K562 (cell line): ENCODE results near the gene CREG1. TPM values are rescaled to one million over a fixed set of nuclear protein-coding genes. Genes with fewer than 3 reads are reported as not detected.
"Not testable (repeated sequence)": the region's sequence is repeated elsewhere in the genome, so short reads cannot be mapped to it uniquely, and the experiment has no call there.

Experiments used
- ATAC-seq: fragments of 200-7000 bp; cut with Tn5 transposase; 3 replicates; pipeline ENCODE4 v1.9.1; 2020; ENCODE audit warnings: moderate library complexity
- BruUV-seq: library from RNA; stranded (reverse); fragments of 400-500 nt; replicated peaks from 2 replicates; lab custom pipeline; 2021; lab: Mats Ljungman, UMichigan
- CTCF ChIA-PET: fragments of 300-600 bp; formaldehyde crosslinking; extraction: SDS; loops from one replicate; lab custom pipeline; 2021; ENCODE audit warnings: low intra/inter-chr PET ratio; lab: Yijun Ruan, JAX
- POLR2A ChIA-PET: fragments of 300-600, 350-650 bp; sonication (Branson Sonifier 250); formaldehyde crosslinking; extraction: SDS; loops from one replicate; lab custom pipeline; 2021; ENCODE audit warnings: antibody characterized with exemption, inconsistent platforms; lab: Yijun Ruan, JAX
- DNase-seq, 4 experiments: peaks; one replicate each; pipeline versions ENCODE4 v3.0.0 to v3.0.0-alpha.2; 2011 to 2018; ENCODE audit warnings: low spot score in 3 of 4, mixed read lengths in 3 of 4; ENCODE audit errors: extremely low read depth in 1 of 4
- FAIRE-seq: peaks from 2 replicates; lab custom pipeline; 2011; peaks lifted over from hg19 to GRCh38; lab: Jason Lieb, UNC
- H2AFZ ChIP-seq: 2 replicates; pipeline ENCODE4 v1.6.0; 2011; ENCODE audit warnings: low read depth, low read length, control low read depth, inconsistent platforms
- H3K27ac ChIP-seq: fragments of 200-600 bp; 3 replicates; pipeline ENCODE4 v1.8.0; 2011; ENCODE audit warnings: low read depth, mild to moderate bottlenecking, control low read depth, inconsistent platforms, low read length, moderate library complexity, mixed read lengths; ENCODE audit errors: extremely low read depth
- H3K27me3 ChIP-seq, 2 experiments: fragments of 300-600 bp in 1 of 2; 2 replicates in 1 of 2; 3 replicates in 1 of 2; pipeline versions ENCODE4 v1.6.0 to v1.8.0; 2011; ENCODE audit warnings: inconsistent platforms in 2 of 2, low read length in 2 of 2, mild to moderate bottlenecking in 1 of 2, mixed read lengths in 1 of 2, moderate library complexity in 1 of 2; ENCODE audit not compliant: control insufficient read depth in 2 of 2, insufficient read depth in 2 of 2
- H3K36me3 ChIP-seq: fragments of 300-600 bp; 3 replicates; pipeline ENCODE4 v1.8.0; 2011; ENCODE audit warnings: mild to moderate bottlenecking, low read length, inconsistent platforms; ENCODE audit not compliant: control insufficient read depth, insufficient read depth
- H3K4me1 ChIP-seq, 2 experiments: fragments of 200-600 bp in 1 of 2; replicated peaks in 1 of 2; 2 replicates in 1 of 2; 3 replicates in 1 of 2; pipeline versions ENCODE4 v1.5.1 to v1.8.0; 2011; ENCODE audit warnings: inconsistent platforms in 2 of 2, low read length in 2 of 2, mild to moderate bottlenecking in 1 of 2, mixed read lengths in 1 of 2, moderate library complexity in 1 of 2; ENCODE audit not compliant: control insufficient read depth in 2 of 2, insufficient read depth in 2 of 2
- H3K4me2 ChIP-seq: 2 replicates; pipeline ENCODE4 v1.6.1; 2011; ENCODE audit warnings: low read length, control low read depth, inconsistent platforms, mixed read lengths; ENCODE audit not compliant: insufficient read depth
- H3K4me3 ChIP-seq: fragments of 200-600 bp; sonication (generic), shearing (Covaris generic); 2 replicates; pipeline ENCODE4 v1.5.1; 2016; ENCODE audit warnings: control low read depth, inconsistent platforms
- H3K79me2 ChIP-seq: fragments of 200-600 bp; 3 replicates; pipeline ENCODE4 v1.8.0; 2011; ENCODE audit warnings: low read length, inconsistent platforms; ENCODE audit not compliant: control insufficient read depth, insufficient read depth
- H3K9ac ChIP-seq, 2 experiments: 2 replicates each; pipeline versions ENCODE4 v1.6.0 to v1.6.1; 2011; ENCODE audit warnings: low read depth in 2 of 2, low read length in 2 of 2, control low read depth in 1 of 2, inconsistent platforms in 1 of 2, mild to moderate bottlenecking in 1 of 2, mixed read lengths in 1 of 2; ENCODE audit not compliant: insufficient read depth in 1 of 2
- H3K9me1 ChIP-seq: one replicate; pipeline ENCODE4 v1.6.0; 2011; ENCODE audit warnings: inconsistent platforms, mild to moderate bottlenecking, low read length, moderate library complexity; ENCODE audit not compliant: control insufficient read depth, insufficient read depth
- H3K9me3 ChIP-seq: replicated peaks from 2 replicates; pipeline ENCODE4 v1.5.1; 2011; ENCODE audit warnings: low read depth, low read length, inconsistent platforms; ENCODE audit not compliant: control insufficient read depth, insufficient read depth
- H4K20me1 ChIP-seq: replicated peaks from 2 replicates; pipeline ENCODE4 v1.6.1; 2011; ENCODE audit warnings: low read length, inconsistent platforms, mixed read lengths; ENCODE audit not compliant: control insufficient read depth, insufficient read depth
- BCOR ChIP-seq: fragments of 450-650 bp; IDR thresholded peaks from 2 replicates; pipeline ENCODE4 v1.6.1; 2016
- KDM1A ChIP-seq, 2 experiments: fragments of 450-650 bp; IDR thresholded peaks; 2 replicates each; pipeline ENCODE4 v1.6.1; 2016; ENCODE audit warnings: mild to moderate bottlenecking in 2 of 2
- RBM25 ChIP-seq: fragments of 200-400 bp; formaldehyde crosslinking; IDR thresholded peaks from 2 replicates; pipeline ENCODE4 v1.6.1; 2018; ENCODE audit warnings: low read length, low read depth, moderate library complexity; ENCODE audit not compliant: severe bottlenecking
- ZNF146 ChIP-seq: IDR thresholded peaks from one replicate; pipeline ENCODE4 v1.6.1; 2018; ENCODE audit warnings: missing compliant biosample characterization; ENCODE audit not compliant: unreplicated experiment
- WGBS: fragments of 100-300 bp; shearing (Covaris generic); methylation state at CpG from one replicate; pipeline ENCODE4 v1.1.6; 2016; ENCODE audit warnings: low coverage, mixed read lengths; ENCODE audit not compliant: insufficient coverage; ENCODE audit errors: missing lambda C conversion rate; 5-methylcytosine and 5-hydroxymethylcytosine counted together
- in situ Hi-C: fragments of 300-500 bp; cut with MboI; formaldehyde crosslinking; loops from 4 replicates; pipeline ENCODE4 v1.15.0; 2018; ENCODE audit warnings: inconsistent platforms, mixed read lengths
- intact Hi-C: fragments of 100-400 bp; cut with micrococcal nuclease; formaldehyde crosslinking; loops from 2 replicates; pipeline ENCODE4 v1.14.2; 2022
- polyA plus RNA-seq, 8 experiments: library from polyadenylated mRNA; depleted of rRNA in 4 of 8; stranded (reverse) in 5 of 8; unstranded in 3 of 8; fragments of >200 nt; fragmentation: Nextera tagmentation in 2 of 8; fragmentation: Illumina TruSeq in 1 of 8; extraction: Ambion mirVana in 2 of 8; extraction: Trizol in 1 of 8; gene quantifications; 2 replicates each; pipeline versions ENCODE4 v1.2.1 to v1.2.3, GENCODE V29; 2011 to 2014; ENCODE audit warnings: inconsistent platforms in 1 of 8, missing spikeins in 1 of 8
- total RNA-seq, 7 experiments: library from RNA; depleted of rRNA in 6 of 7; stranded (reverse); fragments of >200 nt in 6 of 7; fragmentation: Illumina TruSeq in 2 of 7; extraction: Trizol in 2 of 7; gene quantifications; 2 replicates each; pipeline versions ENCODE4 v1.2.1 to v1.2.3, GENCODE V29; 2011 to 2021; ENCODE audit warnings: low replicate concordance in 1 of 7

The CREG1 gene
- total and polyA plus RNA-seq, 9 of the 15 experiments (the other 6 are each of a cell fraction or from before 2014, with no cell fraction given): 45.7 to 272 (median 161) TPM

- intact Hi-C loops: loop anchor here (5.0 kb wide), 1 partner anchor 153 kb away; no protein-coding TSS in a partner anchor
- H3K27me3 ChIP-seq, FAIRE-seq, BruUV-seq, H3K4me2 ChIP-seq, H3K9me1 ChIP-seq, DNase-seq, H3K9ac ChIP-seq, in situ Hi-C loops, H3K27ac ChIP-seq, H2AFZ ChIP-seq, H3K4me3 ChIP-seq, ATAC-seq, H4K20me1 ChIP-seq, H3K9me3 ChIP-seq: not testable (repeated sequence)
- Histone ChIP-seq H3K4me1 (peaks cover 14 to 30% of the 10 kb centered on the region in 2 experiments), H3K36me3 (peaks cover 18% of the 10 kb centered on the region; the same call in 2 of the 3 replicates), H3K79me2 (peaks cover 35% of the 10 kb centered on the region)
- POLR2A ChIA-PET: interaction anchor here (0.7 to 1.0 kb wide), 2 partner anchors 9 to 20 kb away, joined by 3 to 7 read pairs; no protein-coding TSS in a partner anchor
- CTCF ChIA-PET: interaction anchor here (0.6 to 2.0 kb wide), 3 partner anchors 143 to 154 kb away, joined by 3 to 8 read pairs (median 3); no protein-coding TSS in a partner anchor
- 90% methylated on average over 1 of the region's 1 CpG for WGBS
- TF ChIP-seq KDM1A (IDR thresholded peaks at IDR 0.05) (peak; percentile 40 to 61; a peak in 3 of 4 replicates), BCOR (peak; percentile 61; the same call in 1 of the 2 replicates), RBM25 (peak; percentile 72), ZNF146 (CRISPR knock-in tag) (peak; percentile 83)
These were observed 1.5 kb upstream of the CREG1 start for GRCh38 chr1:167555072-167555471.
